Activated CD4-positive, alpha-beta memory T cell treated with anti-CD3 and anti-CD28 coated beads for 36 hours (primary cell): Measurements from ENCODE around the gene ARL5B. TPM values are rescaled to one million over a fixed set of nuclear protein-coding genes. Genes with fewer than 3 reads are reported as not detected.

ENCODE experiments used
- CTCF ChIA-PET: fragments of 350-600 bp; sonication (Branson Sonifier 250); formaldehyde crosslinking; loops from one replicate; lab custom pipeline; 2021; ENCODE audit warnings: antibody characterized with exemption, inconsistent platforms; lab: Charles Lee
- POLR2A ChIA-PET: fragments of 350-600 bp; sonication (Branson Sonifier 250); formaldehyde crosslinking; loops from one replicate; lab custom pipeline; 2021; ENCODE audit warnings: antibody characterized with exemption; lab: Charles Lee
- DNase-seq: peaks from one replicate; pipeline ENCODE4 v3.0.0-alpha.2; 2020
- H3K27ac Mint-ChIP-seq: one replicate; pipeline ENCODE4 v1.8.0; 2021; ENCODE audit warnings: mixed read lengths
- H3K27me3 Mint-ChIP-seq: one replicate; pipeline ENCODE4 v1.8.0; 2021; ENCODE audit warnings: mixed read lengths
- H3K36me3 Mint-ChIP-seq: one replicate; pipeline ENCODE4 v1.8.0; 2021; ENCODE audit warnings: mixed read lengths
- H3K4me1 Mint-ChIP-seq: one replicate; pipeline ENCODE4 v1.8.0; 2021; ENCODE audit warnings: low read depth, mixed read lengths
- H3K4me3 Mint-ChIP-seq: one replicate; pipeline ENCODE4 v1.8.0; 2021; ENCODE audit warnings: mild to moderate bottlenecking, mixed read lengths
- H3K9me3 Mint-ChIP-seq: one replicate; pipeline ENCODE4 v1.8.0; 2021; ENCODE audit warnings: mixed read lengths
- intact Hi-C: fragments of 100-400 bp; cut with micrococcal nuclease; formaldehyde crosslinking; loops from one replicate; pipeline ENCODE4 v1.15.1; 2023
- total RNA-seq, 2 experiments: library from RNA; stranded (reverse); gene quantifications; one replicate each; pipeline ENCODE4 v1.2.3, GENCODE V29; 2021

The ARL5B gene
- total RNA-seq, 2 experiments from 2014 or later = 16.2 to 16.3 TPM

DNA sequence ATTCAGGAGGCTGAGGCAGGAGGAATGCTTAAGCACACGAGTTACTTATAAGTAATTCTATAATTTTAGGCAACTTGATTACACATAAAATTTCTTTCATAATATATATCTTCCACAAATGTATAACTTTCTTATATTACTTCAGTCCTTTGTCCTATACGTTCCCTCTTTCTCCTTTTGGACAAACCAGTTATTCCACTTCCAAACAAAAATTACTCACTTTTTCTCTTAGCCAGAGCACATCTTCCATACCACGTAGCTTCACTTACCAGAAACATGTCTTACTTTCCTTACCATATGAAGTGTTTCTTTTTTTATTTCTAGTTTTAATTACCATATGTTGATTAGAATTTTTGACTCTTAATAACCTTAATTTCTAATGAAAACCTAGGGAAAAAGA is 64.6 kb downstream of the ARL5B start:
- no peak for DNase-seq
- ChIA-PET POLR2A (no interaction called here), CTCF (no interaction called here)
- H3K27ac Mint-ChIP-seq = no peak overlapping the region
- intact Hi-C loops = no loop called here
- H3K4me3 Mint-ChIP-seq = no peak overlapping the region
- no peaks in the 10 kb centered on the region for H3K9me3 Mint-ChIP-seq
- no peaks in the 10 kb centered on the region for H3K4me1 Mint-ChIP-seq
- H3K27me3 Mint-ChIP-seq = peaks cover 7% of the 10 kb centered on the region
- H3K36me3 Mint-ChIP-seq = no peaks in the 10 kb centered on the region

Other genes with a start within 250 kb of the ARL5B start
- gene NSUN6, start 7.8 kb upstream of the ARL5B start, total RNA-seq = 10 to 100 TPM; 12.6 to 15.0 TPM